Fibroblast of the conjunctiva (primary cell): ENCODE results near the gene FIZ1.
"Not testable (repeated sequence)": the region's sequence is repeated elsewhere in the genome, so short reads cannot be mapped to it uniquely, and the experiment has no call there.

Source experiments
- DNase-seq: peaks from one replicate; pipeline ENCODE4 v3.0.0-alpha.2; 2010; ENCODE audit warnings: low read depth

The FIZ1 gene

GRCh38 chr19:55576746-55577145 lies 22.6 kb downstream of the FIZ1 start:
- no peak for DNase-seq

DNA sequence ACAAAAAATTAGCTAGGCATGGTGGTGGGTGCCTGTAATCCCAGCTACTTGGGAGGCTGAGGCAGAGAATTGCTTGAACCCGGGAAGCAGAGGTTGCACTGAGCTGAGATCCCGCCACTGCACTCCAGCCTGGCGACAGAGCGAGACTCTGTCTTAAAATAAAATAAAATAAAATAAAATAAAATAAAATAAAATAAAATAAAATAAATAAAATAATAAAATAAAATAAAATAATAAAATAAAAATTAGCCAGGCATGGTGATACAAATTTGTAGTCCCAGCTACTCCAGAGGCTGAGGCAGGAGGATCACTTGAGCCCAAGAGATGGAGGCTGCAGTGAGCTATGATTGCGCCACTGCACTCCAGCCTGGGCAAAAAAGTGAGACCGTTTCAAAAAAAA lies 25.4 kb downstream of the FIZ1 start:
- not testable (repeated sequence) for DNase-seq

- DNase-seq = not testable (repeated sequence)
These were observed 29.8 kb downstream of the FIZ1 start for GRCh38 chr19:55569477-55569876.

DNA sequence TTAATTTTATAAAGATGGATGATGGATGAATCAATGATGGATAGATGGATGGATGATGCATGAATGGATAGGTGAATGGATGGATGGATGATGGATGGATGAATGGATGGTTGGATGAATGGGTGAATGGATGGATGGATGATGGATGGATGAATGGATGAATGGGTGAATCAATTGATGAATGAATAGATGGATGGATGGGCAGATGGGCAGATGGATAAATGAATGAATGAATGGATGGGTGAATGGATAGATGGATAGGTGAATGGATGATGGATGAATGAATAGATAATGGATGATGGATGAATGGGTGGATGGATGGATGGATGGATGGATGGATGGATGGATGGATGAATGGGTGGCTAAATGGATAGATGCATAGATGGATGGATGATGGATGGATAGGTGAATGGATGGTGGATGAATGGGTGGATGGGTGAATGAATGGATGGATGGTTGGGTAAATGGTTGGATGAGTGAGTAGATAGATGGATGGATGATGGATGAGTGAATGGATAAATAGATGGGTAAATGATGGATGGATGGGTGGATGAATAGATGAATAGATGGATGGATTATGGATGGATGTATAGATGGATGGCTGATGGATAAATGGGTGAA lies 31.5 kb downstream of the FIZ1 start:
- DNase-seq = no peak

DNA sequence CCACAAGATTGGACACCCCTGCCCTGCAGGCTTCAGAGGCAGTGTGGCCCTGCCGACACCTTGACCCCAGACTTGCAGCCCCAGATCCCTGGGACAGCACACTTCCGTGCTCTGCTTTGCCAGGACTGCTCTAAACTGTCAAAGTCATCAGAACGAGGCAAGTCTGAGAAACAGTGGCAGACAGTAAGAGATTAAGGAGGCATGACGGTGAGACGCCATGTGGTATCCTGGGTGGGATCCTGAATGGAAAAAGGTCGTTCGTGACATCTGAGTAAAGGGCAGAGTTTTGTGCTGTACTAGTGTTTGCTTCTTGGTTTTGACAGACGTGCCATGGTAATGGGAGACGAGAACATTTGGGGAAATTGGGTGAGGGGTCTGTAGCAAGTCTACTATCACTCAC lies 32.5 kb downstream of the FIZ1 start:
- DNase-seq = no peak

GRCh38 chr19:55563261-55563690 lies 36.0 kb downstream of the FIZ1 start:
- no peak for DNase-seq

- no peak for DNase-seq
These were observed 39.6 kb downstream of the FIZ1 start for GRCh38 chr19:55559684-55560083.

- no peak for DNase-seq
These were observed 44.6 kb downstream of the FIZ1 start for GRCh38 chr19:55554741-55555152.

- no peak for DNase-seq
These were observed 45.0 kb downstream of the FIZ1 start for GRCh38 chr19:55554302-55554701.

- DNase-seq = no peak
These were observed 45.8 kb downstream of the FIZ1 start for GRCh38 chr19:55553217-55554182.

DNA sequence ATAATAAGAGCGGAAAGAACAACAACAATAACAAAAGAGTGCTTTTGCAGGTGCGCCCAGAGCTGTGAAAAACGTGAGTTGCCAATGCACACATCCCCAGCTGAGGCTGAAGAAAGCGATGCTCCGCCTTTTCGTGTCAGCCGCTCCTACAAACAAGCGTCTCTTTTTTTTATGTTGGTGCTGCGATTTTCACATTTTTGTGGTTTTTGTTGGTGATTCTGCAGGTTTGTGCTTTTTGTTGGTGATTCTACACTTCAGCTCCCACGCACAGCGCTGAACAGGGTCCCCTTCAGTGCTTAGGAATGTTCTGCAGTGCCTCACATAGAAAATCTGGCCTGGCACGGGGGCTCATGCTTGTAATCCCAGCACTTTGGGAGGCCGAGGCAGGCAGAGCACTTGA lies 46.7 kb downstream of the FIZ1 start:
- peak; percentile 30 for DNase-seq

DNA sequence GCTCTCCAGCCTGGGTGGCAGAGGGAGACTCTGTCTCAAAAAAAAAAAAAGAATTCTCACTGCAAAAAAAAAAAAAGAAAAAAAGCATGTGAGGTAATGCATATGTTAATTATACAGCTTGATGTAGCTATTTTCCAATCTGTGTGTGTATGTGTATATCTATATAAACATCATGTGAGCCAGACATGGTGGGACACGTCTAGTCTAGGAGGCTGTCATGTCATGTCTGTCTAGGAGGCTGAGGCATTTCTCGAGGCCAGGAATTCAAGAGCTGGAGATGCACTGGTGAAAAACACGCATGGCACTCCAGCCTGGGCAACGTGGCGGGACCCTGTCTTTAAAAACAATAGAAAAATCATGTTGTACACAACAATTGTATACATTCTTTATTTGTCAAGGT lies 47.1 kb downstream of the FIZ1 start:
- DNase-seq = no peak

GRCh38 chr19:55550321-55550650 lies 49.0 kb downstream of the FIZ1 start:
- DNase-seq = no peak

DNA sequence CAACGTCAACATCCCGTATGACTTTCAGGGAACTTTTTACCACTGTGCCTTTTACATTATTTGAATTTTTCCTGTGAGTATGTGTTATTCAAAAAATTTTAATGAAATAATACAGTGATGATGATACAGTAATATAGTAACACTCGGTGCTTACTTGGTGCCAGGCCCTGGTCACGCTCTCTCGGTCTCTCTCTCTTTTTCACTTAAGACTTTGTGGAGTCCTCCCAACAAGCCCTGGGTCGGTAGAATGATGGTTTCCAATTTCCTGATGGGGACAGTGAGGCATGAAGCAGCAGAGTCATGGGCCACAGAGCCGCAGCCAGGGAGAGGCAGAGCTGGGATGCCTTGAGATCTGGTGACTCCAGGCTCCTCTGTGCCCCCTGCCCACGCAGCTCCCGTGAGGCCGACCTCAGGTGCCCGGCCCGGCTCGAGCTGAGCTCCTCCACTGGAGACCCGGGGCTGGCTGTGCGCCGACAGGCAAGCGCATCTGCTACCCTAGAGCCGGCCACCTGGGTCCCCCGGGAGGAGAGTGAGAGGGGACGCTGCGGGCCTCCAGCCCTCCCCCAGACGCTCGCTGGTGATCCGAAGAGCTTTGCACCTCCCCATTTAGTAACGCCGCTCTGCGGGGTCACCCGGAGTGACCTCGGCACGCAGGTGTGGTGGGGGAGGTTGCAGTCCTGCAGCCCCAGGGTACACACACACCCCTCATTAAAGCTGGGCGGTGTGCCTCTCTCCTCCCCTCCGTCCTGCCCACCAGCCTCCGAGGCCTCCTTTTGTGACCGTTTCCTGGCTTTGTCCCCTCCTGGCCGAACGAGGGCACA lies 49.6 kb downstream of the FIZ1 start:
- DNase-seq = peak; percentile 43

- DNase-seq = peak; percentile 68
These were observed 52.3 kb downstream of the FIZ1 start for GRCh38 chr19:55546822-55547614.

- DNase-seq = no peak
These were observed 53.3 kb downstream of the FIZ1 start for GRCh38 chr19:55546011-55546410.

GRCh38 chr19:55545443-55545842 lies 53.9 kb downstream of the FIZ1 start, which contains the start of gene SBK3:
Gene SBK3 (minus strand): TSS chr19:55545543. CDS start chr19:55545543, 0 bp downstream.
- DNase-seq = no peak

DNA sequence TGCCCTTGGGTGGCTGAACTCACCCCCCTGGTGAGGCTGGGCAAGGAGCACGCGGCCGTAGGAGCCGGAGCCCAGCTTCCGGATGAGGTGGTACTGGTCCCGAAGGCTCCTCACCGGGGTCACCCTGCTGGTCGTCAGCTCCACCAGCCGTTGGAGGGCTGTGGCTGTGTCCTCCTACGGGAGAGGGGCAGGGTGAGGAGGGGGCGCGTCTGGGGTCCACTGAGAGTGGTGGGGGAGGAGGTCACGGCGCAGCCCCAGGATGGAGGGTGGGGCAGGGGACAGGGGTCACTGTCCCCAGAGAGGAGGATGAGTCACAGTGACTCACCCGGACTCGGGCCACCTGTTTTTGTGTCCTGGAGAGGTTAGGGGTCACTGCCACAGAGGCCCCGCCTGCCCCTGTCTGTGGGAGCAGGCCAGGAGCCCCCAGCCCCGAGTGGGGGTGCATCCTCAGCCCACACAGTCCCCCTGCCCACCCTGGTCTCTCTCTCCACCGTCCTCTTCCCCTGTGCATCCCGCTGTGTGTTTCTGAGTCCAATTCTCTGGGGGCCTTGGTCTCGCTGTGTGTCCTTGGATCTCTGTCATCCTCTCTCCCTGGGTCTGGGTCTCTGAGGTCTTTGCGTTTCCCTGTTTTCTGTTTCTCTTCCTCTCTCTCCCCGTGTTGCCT lies 54.4 kb downstream of the FIZ1 start:
- DNase-seq = no peak

DNA sequence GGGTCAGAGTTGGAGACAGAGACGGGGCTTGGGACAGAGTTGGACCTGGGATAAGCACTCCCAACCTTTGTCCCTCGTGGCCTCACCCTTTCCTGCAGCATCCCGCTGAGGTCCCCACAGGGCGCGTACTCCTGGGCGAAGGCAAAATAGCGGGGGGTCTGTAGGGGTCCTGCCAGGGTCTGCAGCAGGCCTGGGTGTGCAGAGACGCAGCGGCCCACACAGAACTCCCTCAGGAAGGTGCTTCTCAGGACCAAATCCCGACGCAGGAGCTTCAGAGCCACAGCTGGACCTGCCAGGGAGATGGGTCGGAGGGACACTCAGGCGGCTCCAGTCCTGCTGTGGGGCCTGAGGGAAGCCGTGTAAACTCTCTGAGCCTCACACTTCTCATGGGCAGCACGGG lies 55.3 kb downstream of the FIZ1 start:
- no peak for DNase-seq

DNA sequence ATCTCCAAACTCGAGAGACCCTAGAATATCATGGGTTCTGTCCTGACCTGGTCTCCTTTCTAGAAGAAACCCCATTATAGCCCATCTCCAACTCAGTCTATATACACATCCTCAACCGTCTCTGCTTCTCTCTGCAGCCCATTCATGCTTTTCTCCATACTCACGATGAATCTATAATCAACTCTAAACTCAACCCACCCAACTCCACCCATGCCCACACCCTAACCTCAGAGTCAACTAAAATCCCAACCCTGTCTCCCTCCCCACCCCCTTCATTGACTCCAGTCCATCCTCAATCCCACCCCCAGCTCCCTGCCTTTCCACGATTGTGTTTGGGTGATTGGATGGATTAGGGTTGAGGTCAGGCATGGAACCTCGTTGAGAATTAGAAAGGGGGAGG lies 55.8 kb downstream of the FIZ1 start:
- DNase-seq = no peak

DNA sequence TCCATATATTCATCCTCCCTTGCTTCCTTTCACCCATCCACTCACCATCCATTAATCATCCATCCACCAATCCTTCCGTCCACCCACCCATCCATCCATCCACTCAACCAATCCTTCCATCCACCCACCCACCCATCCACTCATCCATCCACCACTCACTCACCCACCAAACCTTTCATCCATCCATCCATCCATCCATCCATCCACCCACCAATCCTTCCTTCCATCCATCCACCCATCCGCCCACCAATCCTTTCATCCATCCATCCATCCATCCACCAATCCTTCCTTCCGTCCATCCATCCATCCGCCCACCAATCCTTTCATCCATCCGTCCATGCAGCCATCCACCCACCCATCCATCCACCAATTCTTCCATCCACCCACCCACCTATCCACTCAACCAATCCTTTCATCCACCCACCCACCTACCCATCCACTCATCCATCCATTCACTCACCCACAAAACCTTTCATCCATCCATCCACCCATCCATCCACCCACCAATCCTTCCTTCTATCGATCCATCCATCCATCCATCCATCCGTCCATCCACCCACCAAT lies 56.9 kb downstream of the FIZ1 start:
- DNase-seq = no peak
